HG02884 (cell line): ENCODE measurements around the gene AATF.

Experiments
- ATAC-seq: cut with Tn5 transposase; IDR thresholded peaks from one replicate; pipeline ENCODE4 v1.9.1; 2021; ENCODE audit warnings: mild to moderate bottlenecking, moderate library complexity; ENCODE audit not compliant: unreplicated experiment

AATF gene

GRCh38 chr17:36948717-36949460, at the start of gene AATF:
TSS of gene AATF (plus strand) at chr17:36948954. CDS start at chr17:36949126, 172 bp downstream.
- ATAC-seq, result peak; percentile 92

GRCh38 chr17:36899250-36900159, 49.2 kb upstream of the AATF start:
- ATAC-seq, result no peak

DNA sequence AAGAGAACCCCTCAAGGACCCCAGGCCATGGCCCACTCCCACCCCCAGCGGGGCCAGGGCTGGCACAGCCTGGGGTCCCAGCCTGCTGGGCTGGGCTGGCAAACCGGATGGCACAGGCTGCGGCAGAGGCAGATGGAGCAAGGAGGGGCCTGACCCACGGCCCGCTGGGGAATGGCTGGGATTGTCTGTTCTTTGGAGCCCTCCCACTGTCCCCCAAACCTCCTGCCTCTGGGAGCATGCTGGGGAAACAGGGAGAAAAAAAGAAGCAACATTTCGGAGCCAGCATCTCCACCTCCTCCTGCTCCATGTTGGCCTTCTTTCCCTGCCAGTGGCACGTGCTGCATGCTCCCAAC, 48.6 kb upstream of the AATF start:
- no peak for ATAC-seq

- no peak for ATAC-seq
These were observed 47.2 kb upstream of the AATF start for GRCh38 chr17:36901506-36901905.

DNA sequence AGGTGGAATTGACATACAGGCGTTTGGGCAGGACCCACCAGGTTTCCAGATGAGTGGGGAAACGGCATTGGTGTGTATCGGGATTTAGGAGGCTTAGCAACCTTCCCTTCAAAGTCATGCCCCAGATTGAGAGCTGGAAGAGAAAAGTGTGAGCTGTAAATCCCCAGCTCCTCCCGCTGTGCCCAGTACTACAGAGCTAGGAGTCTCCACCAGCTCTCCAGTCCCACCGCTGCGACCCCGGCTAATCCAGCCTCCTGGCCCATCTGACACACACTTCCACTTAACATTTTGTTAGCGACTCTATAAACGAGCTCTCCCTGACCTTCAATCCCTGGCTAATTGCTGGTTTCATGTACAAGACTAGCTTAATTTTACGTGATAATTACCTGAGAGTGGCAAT, 41.3 kb upstream of the AATF start:
- no peak for ATAC-seq

DNA sequence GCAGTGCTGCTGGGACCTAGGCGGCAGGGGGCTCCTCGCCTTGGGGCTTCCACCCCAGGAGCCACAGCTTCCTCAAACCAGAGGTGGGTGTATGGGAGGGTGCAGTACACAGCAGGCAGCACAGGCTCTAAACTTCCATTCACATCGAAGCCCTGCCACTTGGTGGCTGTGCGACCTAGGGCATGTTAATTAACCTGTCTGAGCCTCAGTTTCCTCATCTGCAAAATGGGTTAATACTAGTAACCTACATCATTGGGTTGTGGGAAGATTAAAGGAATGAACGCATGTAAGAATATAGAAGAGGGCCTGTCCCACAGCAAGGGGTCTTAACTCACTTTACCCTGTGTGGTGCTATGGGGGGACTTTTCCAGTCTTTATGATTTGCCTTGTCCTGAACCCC, 38.2 kb upstream of the AATF start:
- ATAC-seq, result no peak

GRCh38 chr17:36911001-36911400, 37.8 kb upstream of the AATF start:
- ATAC-seq, result no peak

DNA sequence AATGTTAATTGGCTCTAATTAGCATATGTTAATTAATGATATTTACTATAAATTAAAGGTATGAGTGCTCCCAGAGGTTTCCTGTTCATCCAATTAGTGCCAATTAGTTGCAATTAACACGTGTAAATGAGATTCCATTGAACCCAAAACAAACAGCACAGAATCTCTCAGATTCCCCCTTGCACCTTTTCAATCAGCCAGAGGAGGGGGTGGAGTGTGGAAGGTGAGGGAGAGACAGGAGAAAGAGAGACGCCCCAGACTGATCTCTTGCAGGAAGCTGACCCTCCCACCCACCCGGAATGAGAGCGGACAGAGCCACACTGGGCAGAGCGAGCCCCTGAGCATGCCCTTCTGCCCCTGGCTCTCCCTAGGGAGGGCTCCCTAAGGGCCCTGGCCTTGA, 35.6 kb upstream of the AATF start:
- ATAC-seq, result no peak

DNA sequence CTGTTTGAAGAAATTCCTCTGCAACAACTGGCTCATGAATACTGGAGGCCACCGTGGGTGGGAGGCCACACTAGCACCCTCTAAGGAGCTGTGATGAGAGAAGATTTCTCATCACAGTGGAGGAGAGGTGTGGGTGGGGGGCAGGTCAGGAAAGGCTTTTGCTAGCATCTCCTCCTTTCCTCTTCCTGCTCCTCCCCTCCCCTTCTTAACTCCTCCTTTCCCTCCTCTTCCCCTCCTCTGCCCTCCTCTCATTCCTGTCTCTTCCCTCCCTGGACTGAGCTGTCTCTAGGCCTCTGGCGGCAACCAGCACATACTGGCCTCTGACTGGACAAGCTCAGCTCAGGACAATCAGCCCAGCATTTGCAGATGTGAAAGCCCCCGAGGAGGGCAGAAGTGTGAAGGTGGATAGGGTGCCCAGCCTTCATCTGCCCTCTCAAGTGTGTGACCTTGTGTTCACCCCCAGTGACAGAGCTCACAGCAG, 30.5 kb upstream of the AATF start:
- ATAC-seq, result no peak

DNA sequence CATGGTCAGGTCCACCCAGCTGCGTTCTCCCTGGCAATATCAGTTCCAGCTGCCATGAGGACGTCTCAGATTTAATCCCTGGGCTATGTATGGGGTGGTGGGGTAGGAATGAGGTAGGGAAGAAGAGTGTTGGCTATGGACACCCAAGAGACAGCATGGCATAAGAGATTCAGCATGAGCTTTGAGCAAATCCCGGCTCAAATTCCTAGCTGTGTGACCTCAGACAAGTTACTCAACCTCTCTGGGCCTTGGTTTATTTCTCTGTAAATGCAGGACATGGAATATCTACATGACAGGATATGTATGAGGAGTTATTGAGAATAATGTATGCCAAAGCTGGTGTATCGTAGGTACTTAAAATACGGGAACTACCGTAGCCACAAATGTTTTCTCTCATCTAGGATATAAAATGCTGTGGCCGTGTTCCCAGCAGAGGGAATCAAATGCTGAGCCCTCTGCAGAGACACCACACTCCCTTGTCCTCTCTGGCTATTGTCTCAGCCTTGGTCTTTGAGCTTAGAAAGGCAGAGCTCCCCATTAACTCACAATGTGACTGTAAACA, 29.3 kb upstream of the AATF start:
- no peak for ATAC-seq

DNA sequence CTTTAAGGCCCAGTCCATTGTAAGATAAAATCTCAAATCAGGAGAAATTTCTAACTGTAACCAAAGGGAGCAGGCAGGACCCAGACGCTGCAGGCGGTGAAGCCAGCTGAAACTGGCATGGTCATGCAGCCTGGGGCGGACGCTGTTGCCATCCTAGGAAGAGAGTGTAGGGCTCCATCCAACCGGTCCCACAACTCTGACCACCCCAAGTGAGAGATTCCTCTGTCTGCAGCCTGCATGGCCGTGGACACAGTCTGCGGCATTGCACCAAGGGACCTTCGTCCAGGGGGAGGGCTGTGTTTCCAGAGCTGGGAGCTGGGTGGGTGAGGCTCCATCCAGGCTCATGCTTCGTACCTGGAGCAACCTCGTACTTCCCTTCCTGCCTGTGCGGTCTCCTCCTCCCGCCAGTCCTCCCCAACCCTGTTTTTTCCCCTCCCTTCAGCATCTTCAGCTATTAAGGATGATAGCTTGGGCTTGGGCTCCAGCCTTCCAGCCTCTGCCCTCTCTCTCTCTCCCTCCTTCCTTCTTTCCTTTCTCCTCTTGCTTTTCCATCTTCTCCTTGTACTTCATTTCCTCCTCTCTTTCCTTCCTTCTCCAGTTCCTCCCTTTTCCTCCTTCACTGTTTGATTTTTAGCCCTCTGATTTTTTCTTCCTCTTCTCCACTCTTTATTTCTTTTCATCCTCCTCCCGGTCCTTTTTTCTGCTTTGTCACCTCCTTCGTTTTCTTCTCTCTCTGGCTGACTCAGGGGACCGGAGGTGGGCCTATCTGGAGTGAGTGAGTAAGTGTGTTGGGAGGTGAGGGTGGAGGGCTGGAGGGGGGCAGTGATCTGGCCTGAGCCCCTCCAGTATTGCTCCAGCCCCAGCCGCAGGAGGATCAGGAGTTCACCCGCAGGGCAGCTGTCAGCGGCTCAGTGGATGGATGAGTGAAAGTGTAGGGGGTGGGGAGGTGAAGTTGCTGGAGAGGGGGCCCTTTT, 28.4 kb upstream of the AATF start:
- ATAC-seq, result no peak

DNA sequence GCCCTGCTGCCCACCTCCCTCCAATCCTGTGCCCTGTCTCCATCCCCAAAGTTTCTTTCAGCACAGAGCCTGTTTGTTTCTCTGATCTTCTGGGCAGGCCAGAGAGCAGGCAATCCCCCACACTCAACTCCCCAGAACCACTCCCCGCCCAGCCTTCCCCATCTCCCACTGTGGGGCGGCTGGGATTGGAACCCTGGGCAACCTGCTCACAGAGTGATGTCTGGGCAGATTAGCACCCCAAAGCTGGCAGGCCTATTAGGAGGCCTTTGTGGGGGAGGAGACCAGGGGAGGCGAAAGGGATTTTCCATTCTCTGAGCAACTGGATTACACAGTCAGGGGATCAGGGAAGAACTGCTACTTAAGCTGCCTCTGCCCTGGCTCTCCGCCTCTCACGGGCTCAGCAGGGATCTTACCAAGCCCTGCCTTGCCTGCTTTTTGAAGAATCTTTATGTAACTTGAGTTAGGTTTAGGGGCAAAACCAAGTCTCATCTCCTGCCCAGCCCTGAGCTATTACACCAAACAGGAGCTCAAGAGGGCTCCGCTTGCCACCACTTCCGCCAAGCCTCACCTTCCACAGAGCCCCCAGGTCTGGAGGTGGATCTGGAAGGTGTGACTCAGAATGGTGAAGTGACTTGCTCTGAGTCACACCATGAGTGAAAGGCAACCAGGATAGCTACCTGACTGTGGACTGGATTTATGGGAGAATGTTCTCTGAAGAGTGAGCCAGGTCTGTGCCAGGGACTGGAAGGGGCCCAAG, 27.5 kb upstream of the AATF start:
- ATAC-seq, result no peak

DNA sequence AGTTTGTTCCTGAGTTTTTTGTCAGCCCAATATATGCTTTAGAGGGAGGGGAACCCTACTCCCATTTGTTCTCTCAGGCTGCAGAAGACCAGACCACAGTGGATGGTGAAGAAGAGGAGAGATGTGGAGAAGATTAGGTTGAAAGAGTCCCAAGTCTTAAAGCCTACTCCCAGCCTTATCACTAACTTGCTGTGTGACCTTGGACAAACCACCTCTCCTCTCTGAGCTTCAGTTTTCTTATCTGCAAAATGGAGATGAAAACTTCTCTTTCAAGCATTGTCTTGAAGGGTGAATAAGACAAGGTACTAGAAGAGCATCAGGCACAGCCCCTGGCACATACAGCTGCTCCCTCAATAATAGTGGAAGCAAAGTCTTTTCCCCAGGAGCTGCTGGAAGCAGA, 26.6 kb upstream of the AATF start:
- ATAC-seq, result no peak

DNA sequence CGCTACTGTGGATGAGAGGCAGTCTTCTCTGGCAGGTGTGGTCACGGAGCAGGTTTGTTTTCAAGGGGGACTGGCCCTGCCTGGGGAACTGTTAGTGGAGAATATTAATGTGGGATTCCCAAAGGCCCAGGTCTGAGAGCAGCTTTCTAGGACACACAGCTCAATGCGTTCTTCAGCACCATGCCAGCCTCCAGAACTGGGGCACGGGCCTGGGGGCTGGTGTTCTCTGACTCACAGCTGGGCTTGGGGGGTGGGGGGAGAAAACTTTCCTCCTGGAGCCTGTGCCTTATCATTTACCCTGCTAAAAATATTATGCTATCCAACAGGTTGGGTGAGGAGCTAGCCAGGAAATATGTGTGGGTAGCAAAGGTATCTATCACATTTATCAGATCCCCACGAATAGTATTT, 24.9 kb upstream of the AATF start:
- no peak for ATAC-seq

DNA sequence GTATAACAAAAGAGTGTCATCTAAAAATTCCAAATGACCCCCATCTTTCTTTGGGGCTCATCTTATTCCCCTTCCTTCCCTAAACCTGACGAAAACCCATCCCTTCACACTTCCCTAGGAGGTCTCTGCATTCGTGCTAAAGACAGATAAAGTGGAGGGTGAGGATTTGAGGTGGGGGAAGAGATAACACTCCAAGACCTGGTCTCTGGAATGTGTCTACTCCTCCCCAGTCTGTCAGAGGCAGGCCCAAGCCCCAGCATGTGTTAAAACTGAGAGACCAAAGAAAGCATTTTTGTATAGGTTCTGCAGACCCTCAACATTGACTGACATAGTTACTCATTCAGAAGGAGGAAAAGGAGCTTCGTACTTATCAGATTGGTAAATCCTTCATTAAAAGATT, 22.5 kb upstream of the AATF start:
- ATAC-seq, result no peak

GRCh38 chr17:36926701-36927100, 22.1 kb upstream of the AATF start:
- ATAC-seq, result no peak

DNA sequence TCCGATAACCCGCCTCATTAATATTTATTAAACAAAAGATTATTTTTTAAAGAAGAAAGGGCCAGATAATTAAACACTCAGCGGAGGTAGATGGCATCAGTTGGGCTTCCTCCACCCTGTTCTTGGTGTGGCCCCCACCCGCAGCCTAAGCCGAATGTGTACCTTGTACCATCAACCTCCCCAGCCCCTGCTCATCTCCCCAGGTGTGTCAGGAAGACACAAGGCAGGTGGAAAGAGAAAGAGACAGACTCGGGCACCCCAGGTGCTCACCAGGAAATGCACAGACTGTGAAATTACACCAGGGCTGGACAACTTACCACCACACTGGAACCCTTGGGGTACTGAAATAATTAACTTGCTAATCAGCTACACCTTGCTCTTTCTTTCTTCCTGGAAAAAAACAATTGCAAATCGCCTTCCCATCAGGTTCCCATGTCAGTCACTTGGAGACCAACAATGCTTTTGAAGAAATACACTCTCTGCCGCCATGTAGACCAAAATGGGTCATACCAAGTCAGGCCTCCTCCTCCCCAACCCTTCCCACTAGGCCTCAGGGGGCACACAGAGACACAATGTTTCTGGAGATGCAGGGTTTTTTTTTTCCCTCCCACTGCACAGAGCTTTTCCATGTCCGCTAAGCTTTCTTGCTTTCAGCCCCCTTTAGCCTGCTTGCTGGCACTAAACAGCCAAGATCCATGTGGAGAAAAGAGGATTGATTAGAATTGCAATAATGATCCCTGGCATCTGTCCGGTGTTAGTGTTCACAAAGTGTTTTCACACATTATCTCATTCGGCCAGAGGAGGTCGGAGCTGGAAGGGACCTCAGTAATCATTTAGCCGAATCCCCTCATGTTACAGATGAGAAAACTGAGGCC, 20.0 kb upstream of the AATF start:
- ATAC-seq, result no peak

DNA sequence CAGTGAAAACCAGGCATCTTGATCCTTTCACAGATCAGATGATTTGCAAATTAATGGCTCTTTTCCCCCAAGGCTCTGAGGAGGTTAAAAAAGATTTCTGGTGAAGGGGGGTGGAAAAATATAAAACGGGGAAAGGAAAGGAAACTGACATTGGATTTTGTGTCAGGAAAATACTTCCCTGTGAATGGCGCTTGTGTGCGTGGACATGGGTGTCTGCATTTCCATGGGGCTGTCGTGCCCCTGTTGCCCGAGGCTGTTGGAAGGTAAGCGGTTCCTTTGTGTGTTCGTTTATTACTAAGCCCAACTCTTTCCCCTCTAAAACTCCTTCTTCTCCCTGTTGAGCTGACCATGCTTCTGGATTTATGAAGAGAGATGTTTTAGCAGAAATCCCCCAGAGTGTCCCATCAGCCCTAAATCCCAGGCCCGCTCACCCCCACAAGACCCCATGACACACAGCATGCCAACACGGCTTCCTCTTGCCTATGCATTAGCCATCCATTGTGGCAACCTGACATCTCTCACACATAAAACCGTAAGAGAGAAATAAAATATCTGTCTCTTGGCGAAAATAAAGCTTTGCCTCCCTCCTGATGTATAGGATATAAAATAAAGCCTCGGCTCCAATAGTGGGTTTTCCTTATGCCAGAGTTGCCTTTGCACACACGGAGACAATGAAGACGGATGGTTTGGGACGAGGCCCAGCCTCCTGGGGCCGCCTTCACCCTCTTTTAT, 18.7 kb upstream of the AATF start:
- no peak for ATAC-seq
